NCI-H128 (cell line): Measurements from ENCODE around the gene MYADML2.
"Not testable (repeated sequence)": the region's sequence is repeated elsewhere in the genome, so short reads cannot be mapped to it uniquely, and the experiment has no call there.

ENCODE experiments used
- DNase-seq: peaks from one replicate; lab custom pipeline; 2025; ENCODE audit not compliant: unreplicated experiment; lab: John Stamatoyannopoulos, UW

The MYADML2 gene

DNA sequence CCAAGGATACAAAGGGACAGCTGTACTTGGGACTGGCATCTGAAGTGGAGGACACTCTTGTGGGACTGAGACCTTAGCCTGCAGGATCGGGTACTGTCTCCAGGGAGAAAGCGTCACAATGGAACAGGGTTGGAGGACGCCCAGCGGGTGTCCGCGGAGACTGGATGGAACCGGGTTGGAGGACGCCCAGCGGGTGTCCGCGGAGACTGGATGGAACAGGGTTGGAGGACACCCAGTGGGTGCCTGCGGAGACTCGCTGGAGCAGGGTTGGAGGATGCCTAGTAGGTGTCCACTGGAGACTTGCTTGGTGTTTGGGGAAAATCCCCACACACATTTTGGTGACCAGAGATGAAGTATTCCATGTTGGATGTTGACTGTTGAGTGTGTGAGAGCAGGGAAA is at the start of gene MYADML2:
TSS of gene MYADML2 (minus strand) at position 45 of the 400 bp plus-strand sequence. CDS start 5,492 bp downstream, outside the sequence.
- DNase-seq = no peak

- DNase-seq = no peak
These were observed 49.3 kb upstream of the MYADML2 start for GRCh38 chr17:81996232-81996756.

DNA sequence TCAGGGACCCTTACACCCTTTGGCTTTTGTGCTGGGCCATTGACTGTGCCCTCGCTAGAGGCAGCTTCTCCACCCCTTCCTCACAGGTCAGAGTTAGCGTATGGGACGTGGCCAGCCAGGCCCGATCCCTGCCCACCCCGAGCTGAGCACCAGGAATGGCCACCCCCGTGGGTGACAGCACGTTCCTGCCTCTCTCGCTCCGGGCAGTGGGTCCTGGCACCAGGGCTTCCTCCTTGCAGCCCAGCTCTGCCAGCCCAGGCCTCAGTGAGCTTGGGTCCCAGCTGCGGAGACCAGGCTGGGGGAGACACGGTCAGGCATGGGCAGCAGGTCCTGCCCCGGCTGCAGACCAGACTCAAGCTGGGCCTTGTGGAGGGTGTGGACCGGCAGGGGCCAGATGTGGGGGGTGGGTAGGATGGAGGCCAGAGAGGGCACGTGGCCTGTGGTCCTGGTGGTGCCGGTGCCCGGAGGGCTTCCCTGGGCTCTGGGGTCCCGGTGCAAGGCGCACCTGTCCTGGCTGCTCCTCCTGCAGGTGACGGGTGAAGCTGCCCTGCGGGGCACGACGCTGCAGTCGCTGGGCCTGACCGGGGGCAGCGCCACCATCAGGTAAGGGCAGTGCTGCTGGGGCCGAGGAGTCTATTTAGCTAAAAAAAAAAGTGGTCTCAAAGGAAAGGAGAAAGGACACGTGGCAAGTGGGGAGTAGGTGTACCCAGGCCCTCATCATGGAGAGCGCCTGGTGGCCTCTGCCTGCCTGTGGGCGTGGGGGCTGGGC is 48.6 kb upstream of the MYADML2 start:
- DNase-seq = no peak

- no peak for DNase-seq
These were observed 47.8 kb upstream of the MYADML2 start for GRCh38 chr17:81994593-81995462.

DNA sequence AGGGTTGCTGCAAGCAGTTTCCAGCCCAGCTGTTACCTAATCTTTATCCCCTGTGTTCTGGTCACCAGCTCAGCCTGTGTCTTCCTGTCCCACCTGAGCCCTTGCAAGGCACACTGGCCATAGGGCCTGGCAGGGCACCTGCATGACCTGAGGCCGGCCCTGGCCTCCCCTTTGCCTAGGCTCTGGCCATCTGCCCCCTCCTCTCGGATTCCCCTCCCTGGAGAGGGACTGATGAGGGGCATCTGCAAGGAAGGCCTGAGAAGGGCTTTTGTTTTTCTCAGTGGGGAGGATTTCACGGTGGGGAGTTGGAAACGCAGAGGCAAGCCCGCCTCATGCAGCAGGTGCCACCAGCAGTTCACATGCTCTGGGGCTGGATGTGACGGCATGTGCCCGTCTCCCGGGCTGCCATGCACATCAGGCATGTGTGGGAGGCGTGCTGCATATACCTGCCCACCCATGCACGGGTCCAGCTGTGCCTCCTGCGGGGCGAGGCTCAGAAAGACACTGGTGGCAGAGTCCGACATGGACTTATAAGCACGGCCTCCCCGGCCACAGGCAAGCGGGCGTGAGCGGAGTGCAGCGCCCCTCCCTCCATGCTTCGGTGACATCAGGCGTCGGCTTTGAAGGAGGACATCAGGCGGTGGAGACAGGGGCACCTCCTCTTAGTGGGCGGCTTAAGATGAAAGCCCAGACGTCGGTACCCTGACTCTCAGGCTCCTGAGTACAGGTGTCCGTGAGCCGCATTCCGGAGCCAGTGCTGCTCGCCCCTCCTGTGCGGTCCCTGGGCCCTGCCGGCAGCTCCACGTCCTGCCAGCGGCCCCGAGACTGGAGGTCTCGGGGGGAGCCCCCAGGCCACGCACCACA is 46.9 kb upstream of the MYADML2 start:
- DNase-seq = no peak

GRCh38 chr17:81992306-81993102 is 45.5 kb upstream of the MYADML2 start:
- DNase-seq = no peak

DNA sequence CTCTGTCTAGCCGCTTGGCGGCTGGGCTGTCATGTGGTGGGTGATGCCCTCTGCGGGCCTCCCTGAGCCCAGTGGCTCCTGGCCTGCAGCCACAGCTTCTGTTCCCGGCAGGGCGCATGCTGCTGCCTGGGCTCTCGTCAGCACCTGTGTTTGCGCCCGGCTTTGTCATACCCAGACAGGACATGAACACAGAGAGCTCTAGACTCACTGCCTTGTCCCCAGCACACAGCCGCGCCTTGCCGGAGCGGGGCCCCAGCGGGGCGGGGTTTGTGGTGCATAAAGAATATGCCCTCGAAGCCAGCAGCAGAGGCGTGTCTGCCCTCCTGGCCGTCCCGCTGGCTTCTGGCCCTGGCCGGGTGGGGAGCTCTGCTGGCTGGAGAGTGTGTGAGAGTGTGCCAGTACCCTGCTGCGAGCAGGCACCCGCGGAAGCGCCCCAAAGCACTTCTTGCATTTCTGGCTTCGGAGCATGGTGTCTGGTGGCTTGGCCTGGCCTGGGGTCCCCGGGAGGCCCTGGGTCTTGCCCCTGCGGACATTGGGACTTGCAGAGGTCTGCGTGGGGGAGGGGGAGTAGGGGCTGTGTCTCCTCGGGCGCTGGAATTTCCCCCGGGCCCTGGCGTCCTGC is 44.8 kb upstream of the MYADML2 start:
- DNase-seq = no peak

- DNase-seq = no peak
These were observed 44.0 kb upstream of the MYADML2 start for GRCh38 chr17:81990836-81991683.

GRCh38 chr17:81987161-81987770 is 40.2 kb upstream of the MYADML2 start:
- DNase-seq = no peak

- no peak for DNase-seq
These were observed 39.6 kb upstream of the MYADML2 start for GRCh38 chr17:81986606-81987005.

GRCh38 chr17:81984773-81985410 is 37.9 kb upstream of the MYADML2 start:
- DNase-seq = no peak

DNA sequence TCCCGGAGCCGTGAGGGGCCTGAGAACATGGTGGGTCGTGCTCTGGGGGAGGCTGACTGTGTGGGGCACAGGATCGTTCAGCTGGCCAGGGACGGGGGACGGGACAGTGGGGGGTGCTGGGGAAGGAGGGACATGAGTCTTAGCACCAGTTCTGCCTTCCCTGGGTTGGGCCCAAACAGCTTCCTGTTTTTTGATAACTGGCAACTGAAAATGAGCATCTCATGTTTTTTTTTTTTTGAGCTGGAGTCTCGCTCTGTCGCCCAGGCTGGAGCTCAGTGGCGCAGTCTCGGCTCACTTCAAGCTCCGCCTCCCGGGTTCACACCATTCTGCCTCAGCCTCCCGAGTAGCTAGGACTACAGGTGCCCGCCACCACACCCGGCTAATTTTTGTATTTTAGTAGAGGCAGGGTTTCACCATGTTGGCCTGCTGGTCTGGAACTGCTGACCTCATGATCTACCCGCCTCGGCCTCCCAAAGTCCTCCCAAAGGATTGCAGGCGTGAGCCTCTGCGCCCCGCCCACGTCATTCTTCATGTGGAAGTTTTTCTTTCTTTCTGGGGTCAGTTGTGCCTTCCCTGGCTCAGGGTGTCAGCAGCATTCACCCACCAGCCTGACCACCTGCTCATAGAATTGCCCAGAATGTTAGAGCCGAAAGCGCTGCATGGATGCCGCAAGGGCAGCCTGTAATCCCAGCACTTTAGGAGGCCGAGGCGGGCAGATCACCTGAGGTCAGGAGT is 36.8 kb upstream of the MYADML2 start:
- no peak for DNase-seq

DNA sequence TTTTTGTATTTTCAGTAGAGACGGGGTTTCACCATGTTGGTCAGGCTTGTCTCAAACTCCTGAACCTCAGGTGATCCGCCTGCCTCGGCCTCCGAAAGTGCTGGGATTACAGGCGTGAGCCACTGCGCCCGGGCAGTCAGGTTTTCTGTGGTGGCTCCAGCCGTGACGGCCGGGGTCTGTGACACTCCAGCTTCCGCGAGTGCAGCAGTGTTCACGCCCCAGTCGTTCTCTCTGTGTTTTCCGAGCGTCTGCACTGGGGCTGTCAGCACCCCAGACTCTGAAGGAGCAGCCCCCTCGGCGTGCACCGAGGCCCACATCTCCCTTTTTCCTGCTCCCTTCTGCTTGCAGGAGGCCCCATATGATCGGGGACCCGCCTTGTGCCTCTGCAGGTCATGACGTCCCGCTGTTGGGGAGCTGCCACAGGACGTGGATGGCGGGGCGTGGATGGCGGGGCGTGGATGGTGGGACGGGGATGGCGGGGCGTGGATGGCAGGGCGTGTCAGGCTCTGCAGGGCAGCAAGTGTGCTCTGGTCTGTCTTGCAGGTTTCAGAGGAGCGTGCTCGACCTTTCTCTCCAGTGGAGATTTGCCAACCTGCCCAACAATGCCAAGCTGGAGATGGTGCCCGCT is 36.1 kb upstream of the MYADML2 start:
- no peak for DNase-seq

- DNase-seq = not testable (repeated sequence)
These were observed 34.5 kb upstream of the MYADML2 start for GRCh38 chr17:81981511-81981910.

- DNase-seq = no peak
These were observed 33.8 kb upstream of the MYADML2 start for GRCh38 chr17:81980707-81981343.

GRCh38 chr17:81980122-81980521 is 33.1 kb upstream of the MYADML2 start:
- DNase-seq = no peak
